OCI-LY7 (cell line): Measurements from ENCODE around the gene TPCN1.

Experiments used
- EZH2phosphoT487 ChIP-seq: fragments of 200-600 bp; sonication (generic); IDR thresholded peaks from 2 replicates; pipeline ENCODE4 v1.6.1; 2018; ENCODE audit warnings: low read depth, borderline replicate concordance, mild to moderate bottlenecking, mixed run types, antibody characterized with exemption, low read length, moderate library complexity, mixed read lengths
- TF ChIP-seq, protein P1 (sequence below): fragments of 200-600 bp; sonication (generic); conservative IDR thresholded peaks from 2 replicates; pipeline ENCODE4 v1.5.1; 2014; ENCODE audit warnings: mild to moderate bottlenecking, antibody characterized with exemption, low read length, moderate library complexity, mixed read lengths

DNA sequence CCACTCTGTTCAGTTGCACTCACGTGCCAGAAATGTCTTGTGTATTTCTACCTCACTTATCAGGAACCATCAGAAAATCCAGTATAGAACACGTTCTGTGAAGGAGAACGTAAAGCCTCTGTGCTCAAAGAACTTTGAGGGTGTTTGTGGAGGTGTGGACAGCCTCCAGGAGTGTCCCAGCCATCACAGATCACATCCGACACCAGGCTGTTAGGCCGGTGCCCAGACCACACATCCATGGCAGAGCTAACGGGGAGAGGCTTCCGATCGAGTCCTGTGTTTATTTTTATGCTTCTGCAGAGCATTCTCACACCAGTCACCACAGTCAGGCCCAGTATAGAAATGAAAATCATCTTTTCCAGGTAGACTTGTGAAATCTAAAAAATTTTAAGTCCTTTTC, 53.6 kb downstream of the TPCN1 start:
- TF ChIP-seq, protein P1, sequence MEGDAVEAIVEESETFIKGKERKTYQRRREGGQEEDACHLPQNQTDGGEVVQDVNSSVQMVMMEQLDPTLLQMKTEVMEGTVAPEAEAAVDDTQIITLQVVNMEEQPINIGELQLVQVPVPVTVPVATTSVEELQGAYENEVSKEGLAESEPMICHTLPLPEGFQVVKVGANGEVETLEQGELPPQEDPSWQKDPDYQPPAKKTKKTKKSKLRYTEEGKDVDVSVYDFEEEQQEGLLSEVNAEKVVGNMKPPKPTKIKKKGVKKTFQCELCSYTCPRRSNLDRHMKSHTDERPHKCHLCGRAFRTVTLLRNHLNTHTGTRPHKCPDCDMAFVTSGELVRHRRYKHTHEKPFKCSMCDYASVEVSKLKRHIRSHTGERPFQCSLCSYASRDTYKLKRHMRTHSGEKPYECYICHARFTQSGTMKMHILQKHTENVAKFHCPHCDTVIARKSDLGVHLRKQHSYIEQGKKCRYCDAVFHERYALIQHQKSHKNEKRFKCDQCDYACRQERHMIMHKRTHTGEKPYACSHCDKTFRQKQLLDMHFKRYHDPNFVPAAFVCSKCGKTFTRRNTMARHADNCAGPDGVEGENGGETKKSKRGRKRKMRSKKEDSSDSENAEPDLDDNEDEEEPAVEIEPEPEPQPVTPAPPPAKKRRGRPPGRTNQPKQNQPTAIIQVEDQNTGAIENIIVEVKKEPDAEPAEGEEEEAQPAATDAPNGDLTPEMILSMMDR, result no peak
- TF ChIP-seq EZH2phosphoT487, result no peak
